ENCODE measurements around the gene PPP6R2. TPM values are rescaled to one million over a fixed set of nuclear protein-coding genes. Genes with fewer than 3 reads are reported as not detected.

PPP6R2 gene
- total RNA-seq, 2 donors from 2014 or later, result 58.7 to 81.2 TPM

- Mint-ChIP-seq H3K9me3 (no peaks in the 10 kb centered on the region), H3K27ac (no peak overlapping the region), H3K27me3 (ENCODE audit: insufficient read depth) (no peaks in the 10 kb centered on the region), H3K4me3 (no peak overlapping the region), H3K4me1 (peaks cover 10% of the 10 kb centered on the region), H3K36me3 (ENCODE audit: low read depth) (peaks cover 31% of the 10 kb centered on the region)
- Histone ChIP-seq H3K4me3 (ENCODE audit: low read length) (no peak overlapping the region), H3K27ac (ENCODE audit: low read depth, low read length) (no peak overlapping the region), H3K9ac (ENCODE audit: extremely low read depth, low read length, poor library complexity, severe bottlenecking) (no peak overlapping the region), H3K36me3 (ENCODE audit: control insufficient read depth, insufficient read depth, low read length) (peaks cover 32% of the 10 kb centered on the region), H3K4me1 (ENCODE audit: control insufficient read depth, insufficient read depth, low read length) (peaks cover 9% of the 10 kb centered on the region), H3K9me3 (ENCODE audit: control insufficient read depth, low read length) (no peaks in the 10 kb centered on the region), H3K27me3 (ENCODE audit: control insufficient read depth, insufficient read depth, low read length, poor library complexity, severe bottlenecking) (no peaks in the 10 kb centered on the region)
- WGBS, 2 experiments (ENCODE audit: insufficient coverage in 1 of 2, insufficient read length in 1 of 2), result 83 to 90% methylated on average over 9 to 24 of the region's 24 CpGs
- no peak for DNase-seq
- TF ChIP-seq, protein P1, sequence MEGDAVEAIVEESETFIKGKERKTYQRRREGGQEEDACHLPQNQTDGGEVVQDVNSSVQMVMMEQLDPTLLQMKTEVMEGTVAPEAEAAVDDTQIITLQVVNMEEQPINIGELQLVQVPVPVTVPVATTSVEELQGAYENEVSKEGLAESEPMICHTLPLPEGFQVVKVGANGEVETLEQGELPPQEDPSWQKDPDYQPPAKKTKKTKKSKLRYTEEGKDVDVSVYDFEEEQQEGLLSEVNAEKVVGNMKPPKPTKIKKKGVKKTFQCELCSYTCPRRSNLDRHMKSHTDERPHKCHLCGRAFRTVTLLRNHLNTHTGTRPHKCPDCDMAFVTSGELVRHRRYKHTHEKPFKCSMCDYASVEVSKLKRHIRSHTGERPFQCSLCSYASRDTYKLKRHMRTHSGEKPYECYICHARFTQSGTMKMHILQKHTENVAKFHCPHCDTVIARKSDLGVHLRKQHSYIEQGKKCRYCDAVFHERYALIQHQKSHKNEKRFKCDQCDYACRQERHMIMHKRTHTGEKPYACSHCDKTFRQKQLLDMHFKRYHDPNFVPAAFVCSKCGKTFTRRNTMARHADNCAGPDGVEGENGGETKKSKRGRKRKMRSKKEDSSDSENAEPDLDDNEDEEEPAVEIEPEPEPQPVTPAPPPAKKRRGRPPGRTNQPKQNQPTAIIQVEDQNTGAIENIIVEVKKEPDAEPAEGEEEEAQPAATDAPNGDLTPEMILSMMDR (conservative IDR thresholded peaks at IDR 0.05), result no peak
Measured at GRCh38 chr22:50467341-50467740, 124.2 kb downstream of the PPP6R2 start.

DNA sequence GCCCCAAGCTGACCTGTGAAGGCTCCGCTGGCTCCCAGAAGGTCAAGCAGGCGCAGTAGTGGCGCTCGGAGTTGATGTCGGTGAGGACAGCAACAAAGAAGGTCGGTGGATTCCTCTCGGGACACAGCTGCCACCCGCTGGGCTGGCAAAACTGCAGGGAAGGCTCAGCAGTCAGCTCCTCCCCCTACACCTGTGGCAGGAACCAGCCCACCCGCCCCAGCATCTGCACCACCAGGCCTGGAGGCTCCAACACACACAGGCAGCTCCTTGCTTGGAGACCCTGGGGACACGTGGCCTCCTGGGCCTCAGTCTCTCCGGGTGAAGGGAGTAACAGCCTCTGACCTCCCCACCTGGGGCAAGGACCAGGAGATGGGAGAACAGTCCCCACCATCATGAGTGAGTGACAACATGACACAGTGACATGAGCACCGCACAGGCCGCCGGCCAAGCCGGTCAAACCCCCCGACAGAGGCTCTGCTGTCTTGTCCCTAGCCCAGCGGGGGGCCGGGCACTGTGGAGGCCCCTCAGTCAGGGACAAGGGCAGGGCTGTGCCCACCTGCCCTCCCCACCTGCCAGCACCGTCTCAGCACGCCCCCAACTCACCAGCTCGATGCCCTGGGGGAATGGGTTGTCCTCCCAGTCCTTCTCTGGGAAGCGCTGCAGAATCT, 124.8 kb downstream of the PPP6R2 start:
- peaks cover 32% of the 10 kb centered on the region for H3K36me3 ChIP-seq (ENCODE audit: control insufficient read depth, insufficient read depth, low read length)
- H3K4me3 Mint-ChIP-seq, result no peak overlapping the region
- H3K9me3 Mint-ChIP-seq, result no peaks in the 10 kb centered on the region
- no peak overlapping the region for H3K27ac ChIP-seq (ENCODE audit: low read depth, low read length)
- H3K9me3 ChIP-seq (ENCODE audit: control insufficient read depth, low read length), result no peaks in the 10 kb centered on the region
- H3K36me3 Mint-ChIP-seq (ENCODE audit: low read depth), result peaks cover 29% of the 10 kb centered on the region
- H3K4me1 ChIP-seq (ENCODE audit: control insufficient read depth, insufficient read depth, low read length), result peaks cover 9% of the 10 kb centered on the region
- H3K9ac ChIP-seq (ENCODE audit: extremely low read depth, low read length, poor library complexity, severe bottlenecking), result no peak overlapping the region
- H3K27me3 Mint-ChIP-seq (ENCODE audit: insufficient read depth), result no peaks in the 10 kb centered on the region
- TF ChIP-seq, protein P1 (conservative IDR thresholded peaks at IDR 0.05), result no peak
- no peaks in the 10 kb centered on the region for H3K27me3 ChIP-seq (ENCODE audit: control insufficient read depth, insufficient read depth, low read length, poor library complexity, severe bottlenecking)
- no peak overlapping the region for H3K27ac Mint-ChIP-seq
- no peak overlapping the region for H3K4me3 ChIP-seq (ENCODE audit: low read length)
- 91 to 93% methylated on average over 12 to 22 of the region's 22 CpGs for WGBS, 2 experiments (ENCODE audit: insufficient coverage in 1 of 2, insufficient read length in 1 of 2)
- peaks cover 11% of the 10 kb centered on the region for H3K4me1 Mint-ChIP-seq
- DNase-seq, result no peak

DNA sequence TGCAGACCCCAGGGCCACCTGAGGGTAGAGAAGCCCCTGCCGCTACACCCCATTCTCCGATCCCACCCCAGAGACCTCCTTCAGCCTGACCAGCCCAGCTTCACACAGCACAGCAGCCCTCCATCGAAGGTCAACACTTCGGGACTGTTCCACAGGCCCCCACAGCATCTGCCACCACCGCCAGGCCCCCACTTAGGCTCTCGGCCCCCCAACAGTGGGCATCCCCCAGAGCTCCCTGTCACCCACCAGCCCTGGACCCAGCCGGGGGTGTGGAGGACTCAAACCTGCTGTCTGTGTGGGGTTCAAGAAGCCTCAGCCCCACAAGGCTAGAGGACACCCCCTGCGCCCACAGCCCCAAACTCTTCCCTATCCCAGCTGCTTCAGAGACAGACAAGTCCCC, 125.5 kb downstream of the PPP6R2 start:
- TF ChIP-seq, protein P1 (conservative IDR thresholded peaks at IDR 0.05), result no peak
- Histone ChIP-seq H3K4me3 (ENCODE audit: low read length) (no peak overlapping the region), H3K36me3 (ENCODE audit: control insufficient read depth, insufficient read depth, low read length) (peaks cover 25% of the 10 kb centered on the region), H3K9ac (ENCODE audit: extremely low read depth, low read length, poor library complexity, severe bottlenecking) (no peak overlapping the region), H3K4me1 (ENCODE audit: control insufficient read depth, insufficient read depth, low read length) (peaks cover 11% of the 10 kb centered on the region), H3K9me3 (ENCODE audit: control insufficient read depth, low read length) (no peaks in the 10 kb centered on the region), H3K27ac (ENCODE audit: low read depth, low read length) (no peak overlapping the region), H3K27me3 (ENCODE audit: control insufficient read depth, insufficient read depth, low read length, poor library complexity, severe bottlenecking) (no peaks in the 10 kb centered on the region)
- H3K4me3 Mint-ChIP-seq, result no peak overlapping the region
- peaks cover 24% of the 10 kb centered on the region for H3K36me3 Mint-ChIP-seq (ENCODE audit: low read depth)
- H3K4me1 Mint-ChIP-seq, result peaks cover 17% of the 10 kb centered on the region
- 92 to 100% methylated on average over 3 to 7 of the region's 8 CpGs for WGBS, 2 experiments (ENCODE audit: insufficient coverage in 1 of 2, insufficient read length in 1 of 2)
- no peak overlapping the region for H3K27ac Mint-ChIP-seq
- no peaks in the 10 kb centered on the region for H3K27me3 Mint-ChIP-seq (ENCODE audit: insufficient read depth)
- DNase-seq, result no peak
- no peaks in the 10 kb centered on the region for H3K9me3 Mint-ChIP-seq

Data from endodermal cell (in vitro differentiated cells).